ENCODE data around the gene SIL1. TPM values are rescaled to one million over a fixed set of nuclear protein-coding genes. Genes with fewer than 3 reads are reported as not detected.

SIL1 gene
- total and polyA plus RNA-seq, 8 donors = 22.2 to 83.6 (median 33.4) TPM

GRCh38 chr5:138966236-138966985, 231.8 kb downstream of the SIL1 start:
- H3K27me3 ChIP-seq = no peaks in the 10 kb centered on the region
- H3K27ac ChIP-seq = no peak overlapping the region
- no peaks in the 10 kb centered on the region for H3K36me3 ChIP-seq
- intact Hi-C loops (cut with DNase I; ENCODE audit: low total_unique reads) = no loop called here
- no peak for DNase-seq
- no peaks in the 10 kb centered on the region for H3K9me3 ChIP-seq
- peaks cover 0 to 37% (median 17%) of the 10 kb centered on the region in 4 donors for H3K4me1 ChIP-seq
- WGBS, 5 donors = 94 to 99% (median 96%) methylated on average over 10 of the region's 10 CpGs
- no peak overlapping the region for H3K4me3 ChIP-seq
- no peak for TF ChIP-seq EP300 (IDR thresholded peaks at IDR 0.05)
- no peak for TF ChIP-seq POLR2A (IDR thresholded peaks at IDR 0.05)
- TF ChIP-seq POLR2AphosphoS5 (IDR thresholded peaks at IDR 0.05) = no peak
- TF ChIP-seq CTCF (IDR thresholded peaks at IDR 0.05) = no peak

GRCh38 chr5:138965626-138966025, 232.5 kb downstream of the SIL1 start:
- no peak overlapping the region for H3K27ac ChIP-seq
- 81 to 96% (median 94%) methylated on average over 2 of the region's 2 CpGs for WGBS, 5 donors
- no peak for DNase-seq
- no peaks in the 10 kb centered on the region for H3K36me3 ChIP-seq
- peaks cover 0 to 29% (median 13%) of the 10 kb centered on the region in 4 donors for H3K4me1 ChIP-seq
- no peaks in the 10 kb centered on the region for H3K9me3 ChIP-seq
- intact Hi-C loops (cut with DNase I; ENCODE audit: low total_unique reads) = no loop called here
- TF ChIP-seq CTCF (IDR thresholded peaks at IDR 0.05) = no peak
- no peak for TF ChIP-seq POLR2AphosphoS5 (IDR thresholded peaks at IDR 0.05)
- TF ChIP-seq POLR2A (IDR thresholded peaks at IDR 0.05) = no peak
- no peak for TF ChIP-seq EP300 (IDR thresholded peaks at IDR 0.05)
- no peaks in the 10 kb centered on the region for H3K27me3 ChIP-seq
- H3K4me3 ChIP-seq = no peak overlapping the region

- Histone ChIP-seq H3K9me3 (no peaks in the 10 kb centered on the region), H3K4me1 (peaks cover 0 to 34% (median 9%) of the 10 kb centered on the region in 4 donors), H3K27ac (no peak overlapping the region), H3K4me3 (no peak overlapping the region), H3K27me3 (no peaks in the 10 kb centered on the region), H3K36me3 (no peaks in the 10 kb centered on the region)
- intact Hi-C loops (cut with DNase I; ENCODE audit: low total_unique reads) = no loop called here
- DNase-seq = peak in 1 of 2 donors; percentile 54
- WGBS, 5 donors = 71 to 81% (median 77%) methylated on average over 7 of the region's 7 CpGs
- TF ChIP-seq CTCF (IDR thresholded peaks at IDR 0.05) = no peak
- TF ChIP-seq POLR2A (IDR thresholded peaks at IDR 0.05) = no peak
These were observed 233.4 kb downstream of the SIL1 start for GRCh38 chr5:138964647-138965201.

- no peaks in the 10 kb centered on the region for H3K36me3 ChIP-seq
- DNase-seq = no peak
- H3K4me1 ChIP-seq = peaks cover 0 to 34% (median 8%) of the 10 kb centered on the region in 4 donors
- H3K4me3 ChIP-seq = no peak overlapping the region
- 78 to 88% (median 85%) methylated on average over 13 of the region's 13 CpGs for WGBS, 5 donors
- H3K27me3 ChIP-seq = no peaks in the 10 kb centered on the region
- H3K27ac ChIP-seq = no peak overlapping the region
- intact Hi-C loops (cut with DNase I; ENCODE audit: low total_unique reads) = no loop called here
- H3K9me3 ChIP-seq = no peaks in the 10 kb centered on the region
- TF ChIP-seq POLR2AphosphoS5 (IDR thresholded peaks at IDR 0.05) = no peak
- TF ChIP-seq CTCF (IDR thresholded peaks at IDR 0.05) = no peak
- no peak for TF ChIP-seq EP300 (IDR thresholded peaks at IDR 0.05)
- TF ChIP-seq POLR2A (IDR thresholded peaks at IDR 0.05) = no peak
These were observed 234.3 kb downstream of the SIL1 start for GRCh38 chr5:138963763-138964371.
